Left ventricle myocardium superior (tissue), 1 donor: Measurements from ENCODE around the gene LOXL4. TPM values are rescaled to one million over a fixed set of nuclear protein-coding genes. Genes with fewer than 3 reads are reported as not detected.

ENCODE experiments used
- ATAC-seq: fragments of 200-7000 bp; cut with Tn5 transposase; one replicate; pipeline ENCODE4 v1.9.1; 2020; ENCODE audit warnings: mild to moderate bottlenecking, moderate library complexity
- DNase-seq: peaks from one replicate; pipeline ENCODE4 v3.0.0-alpha.2; 2020
- intact Hi-C: fragments of 100-400 bp; cut with micrococcal nuclease; formaldehyde crosslinking; loops from one replicate; pipeline ENCODE4 v1.11.0; 2022
- total RNA-seq: library from RNA; stranded (reverse); fragmentation: NEBNext Ultra II Directional; extraction: Animal tissue kit (Norgen Biotek cat#: 25700); gene quantifications from one replicate; pipeline ENCODE4 v1.2.1, GENCODE V29; 2021
- donor health status: DM: no; HTN: yes; CAD: no; lungs with severe emphysema.

Gene LOXL4
- total RNA-seq, 1 donor from 2014 or later: 0.47 TPM

- intact Hi-C loops: loop anchor here (10.0 kb wide), 1 partner anchor 46 kb away; no protein-coding TSS in a partner anchor
- no peak for DNase-seq
- ATAC-seq: no peak
These were observed 869 bp upstream of the LOXL4 start for GRCh38 chr10:98268694-98269431.

GRCh38 chr10:98267069-98267893 is 713 bp downstream of the LOXL4 start:
- ATAC-seq: peak; percentile 1
- intact Hi-C loops: loop anchor here (10.0 kb wide), 1 partner anchor 48 kb away; no protein-coding TSS in a partner anchor

GRCh38 chr10:98266647-98267046 is 1.3 kb downstream of the LOXL4 start:
- intact Hi-C loops: loop anchor here (10.0 kb wide), 1 partner anchor 48 kb away; no protein-coding TSS in a partner anchor
- no peak for DNase-seq
- no peak for ATAC-seq

More at GRCh38 chr10:98267069-98267893, 713 bp downstream of the LOXL4 start:
- no peak for DNase-seq

GRCh38 chr10:98265403-98266378 is 2.3 kb downstream of the LOXL4 start:
- intact Hi-C loops: loop anchor here (10.0 kb wide), 1 partner anchor 49 kb away; no protein-coding TSS in a partner anchor
- DNase-seq: no peak
- no peak for ATAC-seq

GRCh38 chr10:98264378-98265065 is 3.5 kb downstream of the LOXL4 start:
- DNase-seq (no peak), ATAC-seq (no peak)
- intact Hi-C loops: loop anchor here (10.0 kb wide), 1 partner anchor 50 kb away; no protein-coding TSS in a partner anchor

GRCh38 chr10:98263088-98263487 is 4.9 kb downstream of the LOXL4 start:
- intact Hi-C loops: loop anchor here (10.0 kb wide), 1 partner anchor 52 kb away; no protein-coding TSS in a partner anchor
- DNase-seq (no peak), ATAC-seq (no peak)

- ATAC-seq (peak; percentile 87), DNase-seq (peak; percentile 83)
- intact Hi-C loops: loop anchor here (10.0 kb wide), 1 partner anchor 52 kb away; no protein-coding TSS in a partner anchor
These were observed 5.4 kb downstream of the LOXL4 start for GRCh38 chr10:98262571-98262970.

- no peak for ATAC-seq
- intact Hi-C loops: loop anchor here (10.0 kb wide), 1 partner anchor 53 kb away; no protein-coding TSS in a partner anchor
- no peak for DNase-seq
These were observed 6.3 kb downstream of the LOXL4 start for GRCh38 chr10:98261436-98262277.

- intact Hi-C loops: loop anchor here (10.0 kb wide), 1 partner anchor 54 kb away; no protein-coding TSS in a partner anchor
- ATAC-seq (no peak), DNase-seq (no peak)
These were observed 7.2 kb downstream of the LOXL4 start for GRCh38 chr10:98260752-98261151.

GRCh38 chr10:98260350-98260749 is 7.6 kb downstream of the LOXL4 start:
- ATAC-seq: no peak
- no peak for DNase-seq
- intact Hi-C loops: loop anchor here (10.0 kb wide), 1 partner anchor 54 kb away; no protein-coding TSS in a partner anchor

- ATAC-seq: no peak
- intact Hi-C loops: loop anchor here (10.0 kb wide), 1 partner anchor 55 kb away; no protein-coding TSS in a partner anchor
- DNase-seq: no peak
These were observed 8.2 kb downstream of the LOXL4 start for GRCh38 chr10:98259606-98260315.

- no peak for ATAC-seq
- DNase-seq: no peak
- intact Hi-C loops: no loop called here
These were observed 9.1 kb downstream of the LOXL4 start for GRCh38 chr10:98258683-98259454.

GRCh38 chr10:98257961-98258360 is 10.0 kb downstream of the LOXL4 start:
- ATAC-seq (no peak), DNase-seq (no peak)
- intact Hi-C loops: no loop called here

GRCh38 chr10:98257198-98257597 is 10.8 kb downstream of the LOXL4 start:
- DNase-seq: no peak
- no peak for ATAC-seq
- intact Hi-C loops: no loop called here

GRCh38 chr10:98256692-98257091 is 11.3 kb downstream of the LOXL4 start:
- intact Hi-C loops: no loop called here
- ATAC-seq (no peak), DNase-seq (no peak)
